Central memory CD4-positive, alpha-beta T cell (primary cell): Measurements from ENCODE around the gene FLAD1.

Experiments
- DNase-seq: peaks from one replicate; pipeline ENCODE4 v3.0.0; 2022

FLAD1 gene

GRCh38 chr1:155018617-155019348 lies 35.6 kb downstream of the FLAD1 start:
- DNase-seq: no peak

- DNase-seq: no peak
Measured at GRCh38 chr1:155019377-155020245, 36.5 kb downstream of the FLAD1 start.

GRCh38 chr1:155022136-155022926 lies 39.2 kb downstream of the FLAD1 start:
- no peak for DNase-seq

GRCh38 chr1:155022927-155023236 lies 39.7 kb downstream of the FLAD1 start:
- DNase-seq: no peak

- no peak for DNase-seq
Measured at GRCh38 chr1:155023627-155024026, 40.5 kb downstream of the FLAD1 start.

GRCh38 chr1:155024315-155024714 lies 41.2 kb downstream of the FLAD1 start:
- no peak for DNase-seq

GRCh38 chr1:155026154-155026553 lies 43.0 kb downstream of the FLAD1 start:
- no peak for DNase-seq

GRCh38 chr1:155026588-155026987 lies 43.4 kb downstream of the FLAD1 start:
- no peak for DNase-seq

GRCh38 chr1:155029513-155030242 lies 46.5 kb downstream of the FLAD1 start:
- no peak for DNase-seq

GRCh38 chr1:155030243-155030795 lies 47.2 kb downstream of the FLAD1 start:
- DNase-seq: no peak

- no peak for DNase-seq
Measured at GRCh38 chr1:155030899-155031298, 47.8 kb downstream of the FLAD1 start.

GRCh38 chr1:155032886-155033285 lies 49.7 kb downstream of the FLAD1 start:
- no peak for DNase-seq

- no peak for DNase-seq
Measured at GRCh38 chr1:155033524-155033923, 50.4 kb downstream of the FLAD1 start, which contains the start of the genes DCST1 and DCST2. Gene DCST1 (plus strand): TSS chr1:155033824. CDS start chr1:155034037, 213 bp downstream. Gene DCST2 (minus strand): TSS chr1:155033781. CDS start chr1:155033701, 80 bp downstream.

GRCh38 chr1:155034318-155035208 lies 51.4 kb downstream of the FLAD1 start:
- no peak for DNase-seq

- DNase-seq: no peak
Measured at GRCh38 chr1:155035936-155036335, 52.8 kb downstream of the FLAD1 start.

- DNase-seq: no peak
Measured at GRCh38 chr1:155037043-155037442, 53.9 kb downstream of the FLAD1 start.

- DNase-seq: no peak
Measured at GRCh38 chr1:155037851-155038441, 54.8 kb downstream of the FLAD1 start.

GRCh38 chr1:155038602-155039307 lies 55.6 kb downstream of the FLAD1 start:
- DNase-seq: no peak

GRCh38 chr1:155039308-155039669 lies 56.1 kb downstream of the FLAD1 start:
- no peak for DNase-seq
